ENCODE measurements around the gene ZFAND3. TPM values are rescaled to one million over a fixed set of nuclear protein-coding genes. Genes with fewer than 3 reads are reported as not detected.

ZFAND3 gene
- total RNA-seq, 1 donor from 2014 or later: 56.3 TPM

DNA sequence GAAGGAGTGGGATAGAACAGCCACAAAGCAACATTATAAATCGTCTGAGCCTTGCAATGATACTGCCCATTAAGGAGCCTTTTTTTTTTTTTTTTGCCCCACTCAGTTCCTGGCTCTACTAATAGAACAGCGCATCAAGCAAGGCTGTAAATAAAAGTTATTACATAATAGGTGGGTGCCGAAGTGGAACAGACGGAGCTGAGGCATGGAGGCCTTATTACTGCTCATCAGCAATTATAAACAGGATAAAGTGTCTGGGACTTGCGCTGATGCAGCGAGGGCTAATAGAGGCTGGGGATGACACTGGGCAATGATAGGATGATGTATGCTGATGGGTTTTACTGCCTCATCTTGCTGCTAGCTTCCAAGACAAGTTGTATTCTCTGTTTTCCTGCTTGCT is 272.1 kb downstream of the ZFAND3 start:
- ChIA-PET CTCF (interaction anchor here (0.6 kb wide), 1 partner anchor 396 kb away, joined by 3 read pairs; no protein-coding TSS in a partner anchor), POLR2A (no interaction called here)
- H3K4me3 Mint-ChIP-seq: no peak overlapping the region
- H3K9me3 Mint-ChIP-seq: no peaks in the 10 kb centered on the region
- H3K36me3 Mint-ChIP-seq (ENCODE audit: low read depth): peaks cover 25% of the 10 kb centered on the region
- TF ChIP-seq, protein P1, sequence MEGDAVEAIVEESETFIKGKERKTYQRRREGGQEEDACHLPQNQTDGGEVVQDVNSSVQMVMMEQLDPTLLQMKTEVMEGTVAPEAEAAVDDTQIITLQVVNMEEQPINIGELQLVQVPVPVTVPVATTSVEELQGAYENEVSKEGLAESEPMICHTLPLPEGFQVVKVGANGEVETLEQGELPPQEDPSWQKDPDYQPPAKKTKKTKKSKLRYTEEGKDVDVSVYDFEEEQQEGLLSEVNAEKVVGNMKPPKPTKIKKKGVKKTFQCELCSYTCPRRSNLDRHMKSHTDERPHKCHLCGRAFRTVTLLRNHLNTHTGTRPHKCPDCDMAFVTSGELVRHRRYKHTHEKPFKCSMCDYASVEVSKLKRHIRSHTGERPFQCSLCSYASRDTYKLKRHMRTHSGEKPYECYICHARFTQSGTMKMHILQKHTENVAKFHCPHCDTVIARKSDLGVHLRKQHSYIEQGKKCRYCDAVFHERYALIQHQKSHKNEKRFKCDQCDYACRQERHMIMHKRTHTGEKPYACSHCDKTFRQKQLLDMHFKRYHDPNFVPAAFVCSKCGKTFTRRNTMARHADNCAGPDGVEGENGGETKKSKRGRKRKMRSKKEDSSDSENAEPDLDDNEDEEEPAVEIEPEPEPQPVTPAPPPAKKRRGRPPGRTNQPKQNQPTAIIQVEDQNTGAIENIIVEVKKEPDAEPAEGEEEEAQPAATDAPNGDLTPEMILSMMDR (IDR thresholded peaks at IDR 0.05): no peak
- H3K27ac Mint-ChIP-seq: no peak overlapping the region
- intact Hi-C loops (cut with micrococcal nuclease): no loop called here
- no peak for ATAC-seq (ENCODE audit: low read depth)
- no peak for DNase-seq
- H3K27me3 Mint-ChIP-seq: no peaks in the 10 kb centered on the region
- no peaks in the 10 kb centered on the region for H3K4me1 Mint-ChIP-seq

DNA sequence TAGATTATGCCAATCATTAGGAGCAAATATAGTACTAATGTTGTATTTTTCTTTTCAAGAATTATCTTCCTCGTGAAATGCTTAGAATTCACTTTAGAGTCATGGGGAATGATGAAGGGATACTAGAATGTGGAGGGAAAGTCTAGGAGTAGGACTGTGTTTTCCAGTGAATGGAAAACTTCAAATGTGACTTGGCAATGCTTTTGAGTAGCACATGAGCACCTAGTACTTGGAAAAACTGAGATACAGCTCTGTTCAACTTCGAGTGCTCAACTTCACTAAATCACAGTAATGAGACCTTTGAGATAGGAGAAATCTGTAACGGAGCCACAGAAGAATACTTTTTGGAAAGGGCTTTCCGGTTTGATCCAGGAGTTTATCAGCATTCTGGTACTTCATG is 272.9 kb downstream of the ZFAND3 start:
- POLR2A ChIA-PET: no interaction called here
- CTCF ChIA-PET: no interaction called here
- Mint-ChIP-seq H3K27ac (no peak overlapping the region), H3K27me3 (no peaks in the 10 kb centered on the region), H3K4me3 (no peak overlapping the region), H3K4me1 (no peaks in the 10 kb centered on the region), H3K9me3 (no peaks in the 10 kb centered on the region), H3K36me3 (ENCODE audit: low read depth) (peaks cover 18% of the 10 kb centered on the region)
- DNase-seq (no peak), ATAC-seq (ENCODE audit: low read depth) (no peak)
- intact Hi-C loops (cut with micrococcal nuclease): no loop called here
- TF ChIP-seq, protein P1 (IDR thresholded peaks at IDR 0.05): no peak

DNA sequence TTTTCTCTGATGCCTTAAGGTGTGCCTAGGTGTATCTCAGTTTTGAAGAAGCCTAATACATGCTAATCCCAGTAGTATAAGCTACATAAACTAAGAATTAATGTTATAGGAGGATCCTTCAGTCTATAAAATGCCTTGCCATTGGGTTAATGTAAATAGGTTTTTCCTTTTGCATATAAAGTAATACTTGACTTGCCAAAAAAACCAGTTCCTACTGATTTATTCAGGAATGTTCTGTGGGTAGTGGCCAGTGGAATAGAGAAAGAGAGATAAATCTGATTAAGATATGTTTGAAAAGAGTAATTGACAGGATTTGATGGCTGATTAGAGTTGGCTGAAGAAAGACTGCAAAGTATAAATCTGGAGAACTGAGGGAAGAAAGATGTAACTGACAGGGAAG is 273.4 kb downstream of the ZFAND3 start:
- POLR2A ChIA-PET: no interaction called here
- H3K27ac Mint-ChIP-seq: no peak overlapping the region
- intact Hi-C loops (cut with micrococcal nuclease): no loop called here

DNA sequence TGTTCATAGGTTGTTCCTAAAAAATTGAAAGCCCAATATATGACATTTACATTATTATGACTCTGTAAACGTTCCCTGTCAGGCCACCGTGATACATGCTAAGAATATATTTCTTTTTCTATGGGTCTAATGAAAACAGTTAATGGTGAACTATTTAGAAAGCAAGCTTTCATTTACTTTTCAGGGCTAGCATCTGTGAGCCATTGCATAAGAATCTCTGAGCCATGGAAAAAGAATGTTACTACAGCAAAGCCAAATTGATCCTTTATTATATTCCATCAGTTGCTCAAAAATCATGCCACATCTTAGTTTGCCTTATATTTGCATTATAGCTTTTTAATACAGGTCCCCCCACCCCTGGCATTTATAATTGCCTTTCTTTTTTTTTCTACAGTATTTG is 275.5 kb downstream of the ZFAND3 start:
- ChIA-PET POLR2A (no interaction called here), CTCF (no interaction called here)
- TF ChIP-seq, protein P1 (IDR thresholded peaks at IDR 0.05): no peak
- peaks cover 2% of the 10 kb centered on the region for H3K4me1 Mint-ChIP-seq
- peaks cover 18% of the 10 kb centered on the region for H3K36me3 Mint-ChIP-seq (ENCODE audit: low read depth)
- no peak overlapping the region for H3K4me3 Mint-ChIP-seq
- no peak for ATAC-seq (ENCODE audit: low read depth)
- no peaks in the 10 kb centered on the region for H3K9me3 Mint-ChIP-seq
- H3K27me3 Mint-ChIP-seq: no peaks in the 10 kb centered on the region
- DNase-seq: no peak
- no peak overlapping the region for H3K27ac Mint-ChIP-seq
- intact Hi-C loops (cut with micrococcal nuclease): no loop called here

More for the DNA sequence above, 273.4 kb downstream of the ZFAND3 start:
- DNase-seq (no peak), ATAC-seq (ENCODE audit: low read depth) (no peak)
- no peaks in the 10 kb centered on the region for H3K27me3 Mint-ChIP-seq
- no peaks in the 10 kb centered on the region for H3K4me1 Mint-ChIP-seq
- H3K4me3 Mint-ChIP-seq: no peak overlapping the region
- peaks cover 17% of the 10 kb centered on the region for H3K36me3 Mint-ChIP-seq (ENCODE audit: low read depth)
- TF ChIP-seq, protein P1 (IDR thresholded peaks at IDR 0.05): no peak
- CTCF ChIA-PET: interaction anchor here (1.1 kb wide), 1 partner anchor 8 kb away, joined by 3 read pairs; no protein-coding TSS in a partner anchor
- H3K9me3 Mint-ChIP-seq: no peaks in the 10 kb centered on the region

DNA sequence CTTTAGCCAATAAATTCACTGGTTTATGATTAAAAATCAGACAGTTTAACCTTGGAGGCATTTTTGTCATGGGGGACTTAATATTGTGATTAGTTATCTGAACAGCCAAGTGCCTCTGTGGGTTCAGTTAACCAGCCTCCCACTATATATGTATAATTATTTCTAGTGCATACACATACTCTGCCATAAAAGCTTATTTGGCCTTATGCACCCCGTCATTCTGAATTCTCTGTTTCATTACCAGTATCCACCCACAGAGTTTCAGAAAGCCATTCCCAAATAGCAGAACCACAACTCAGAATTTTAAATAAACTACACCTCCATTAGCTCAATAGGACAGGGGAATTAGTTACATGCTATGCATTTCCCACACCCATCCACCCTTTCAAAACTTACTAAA is 279.7 kb downstream of the ZFAND3 start:
- no peak overlapping the region for H3K27ac Mint-ChIP-seq
- TF ChIP-seq, protein P1 (IDR thresholded peaks at IDR 0.05): no peak
- intact Hi-C loops (cut with micrococcal nuclease): no loop called here
- H3K27me3 Mint-ChIP-seq: no peaks in the 10 kb centered on the region
- POLR2A ChIA-PET: no interaction called here
- no peak for DNase-seq
- CTCF ChIA-PET: no interaction called here
- no peak for ATAC-seq (ENCODE audit: low read depth)
- H3K9me3 Mint-ChIP-seq: no peaks in the 10 kb centered on the region
- peaks cover 26% of the 10 kb centered on the region for H3K36me3 Mint-ChIP-seq (ENCODE audit: low read depth)
- peaks cover 2% of the 10 kb centered on the region for H3K4me1 Mint-ChIP-seq
- no peak overlapping the region for H3K4me3 Mint-ChIP-seq
